ENCODE data around the gene ZBTB7C.

ZBTB7C gene

GRCh38 chr18:48052842-48053241, 356.3 kb downstream of the ZBTB7C start:
- TF ChIP-seq CTCF (IDR thresholded peaks at IDR 0.05; ENCODE audit: low read depth, low read length, missing control alignments), result no peak
- no peak for DNase-seq (ENCODE audit: extremely low read depth, low read depth)
- no peak overlapping the region for H3K4me3 ChIP-seq (replicated peaks; ENCODE audit: low read depth, low read length)

- no peak overlapping the region for H3K4me3 ChIP-seq (replicated peaks; ENCODE audit: low read depth, low read length)
- no peak for DNase-seq (ENCODE audit: extremely low read depth, low read depth)
- no peak for TF ChIP-seq CTCF (IDR thresholded peaks at IDR 0.05; ENCODE audit: low read depth, low read length, missing control alignments)
Measured at GRCh38 chr18:48051945-48052840, 357.0 kb downstream of the ZBTB7C start.

GRCh38 chr18:48050176-48050575, 359.0 kb downstream of the ZBTB7C start:
- no peak overlapping the region for H3K4me3 ChIP-seq (replicated peaks; ENCODE audit: low read depth, low read length)
- no peak for DNase-seq (ENCODE audit: extremely low read depth, low read depth)
- no peak for TF ChIP-seq CTCF (IDR thresholded peaks at IDR 0.05; ENCODE audit: low read depth, low read length, missing control alignments)

- H3K4me3 ChIP-seq (replicated peaks; ENCODE audit: low read depth, low read length), result no peak overlapping the region
- DNase-seq (ENCODE audit: extremely low read depth, low read depth), result no peak
- TF ChIP-seq CTCF (IDR thresholded peaks at IDR 0.05; ENCODE audit: low read depth, low read length, missing control alignments), result no peak
Measured at GRCh38 chr18:48049757-48050156, 359.4 kb downstream of the ZBTB7C start.

GRCh38 chr18:48048251-48048650, 360.9 kb downstream of the ZBTB7C start:
- TF ChIP-seq CTCF (IDR thresholded peaks at IDR 0.05; ENCODE audit: low read depth, low read length, missing control alignments), result no peak
- H3K4me3 ChIP-seq (replicated peaks; ENCODE audit: low read depth, low read length), result no peak overlapping the region
- no peak for DNase-seq (ENCODE audit: extremely low read depth, low read depth)

- no peak for DNase-seq (ENCODE audit: extremely low read depth, low read depth)
- H3K4me3 ChIP-seq (replicated peaks; ENCODE audit: low read depth, low read length), result no peak overlapping the region
- no peak for TF ChIP-seq CTCF (IDR thresholded peaks at IDR 0.05; ENCODE audit: low read depth, low read length, missing control alignments)
Measured at GRCh38 chr18:48046843-48047242, 362.3 kb downstream of the ZBTB7C start.

Measured in HFF-Myc (cell line).